T-helper 2 cell treated with Interferon-gamma antibody and Interleukin-4, amounts not matched to agents 5 μg/mL and 100 μg/mL, for 36 hours (primary cell): ENCODE data around the gene BLTP3B.
"Not testable (repeated sequence)": the region's sequence is repeated elsewhere in the genome, so short reads cannot be mapped to it uniquely, and the experiment has no call there.

Experiments used
- DNase-seq: peaks from one replicate; pipeline ENCODE4 v3.0.0; 2021; ENCODE audit warnings: low spot score
- H3K27ac Mint-ChIP-seq: one replicate; pipeline ENCODE4 v1.8.0; 2021; ENCODE audit warnings: mild to moderate bottlenecking, mixed read lengths
- H3K27me3 Mint-ChIP-seq: one replicate; pipeline ENCODE4 v1.8.0; 2021; ENCODE audit warnings: low read depth, mixed read lengths
- H3K36me3 Mint-ChIP-seq: one replicate; pipeline ENCODE4 v1.8.0; 2021; ENCODE audit warnings: low read depth, mixed read lengths
- H3K4me1 Mint-ChIP-seq: one replicate; pipeline ENCODE4 v1.8.0; 2021; ENCODE audit warnings: low read depth, mixed read lengths
- H3K4me3 Mint-ChIP-seq: one replicate; pipeline ENCODE4 v1.8.0; 2022; ENCODE audit warnings: mild to moderate bottlenecking, moderate library complexity, mixed read lengths
- H3K9me3 Mint-ChIP-seq: one replicate; pipeline ENCODE4 v1.8.0; 2021; ENCODE audit warnings: mixed read lengths

The BLTP3B gene, protein sequence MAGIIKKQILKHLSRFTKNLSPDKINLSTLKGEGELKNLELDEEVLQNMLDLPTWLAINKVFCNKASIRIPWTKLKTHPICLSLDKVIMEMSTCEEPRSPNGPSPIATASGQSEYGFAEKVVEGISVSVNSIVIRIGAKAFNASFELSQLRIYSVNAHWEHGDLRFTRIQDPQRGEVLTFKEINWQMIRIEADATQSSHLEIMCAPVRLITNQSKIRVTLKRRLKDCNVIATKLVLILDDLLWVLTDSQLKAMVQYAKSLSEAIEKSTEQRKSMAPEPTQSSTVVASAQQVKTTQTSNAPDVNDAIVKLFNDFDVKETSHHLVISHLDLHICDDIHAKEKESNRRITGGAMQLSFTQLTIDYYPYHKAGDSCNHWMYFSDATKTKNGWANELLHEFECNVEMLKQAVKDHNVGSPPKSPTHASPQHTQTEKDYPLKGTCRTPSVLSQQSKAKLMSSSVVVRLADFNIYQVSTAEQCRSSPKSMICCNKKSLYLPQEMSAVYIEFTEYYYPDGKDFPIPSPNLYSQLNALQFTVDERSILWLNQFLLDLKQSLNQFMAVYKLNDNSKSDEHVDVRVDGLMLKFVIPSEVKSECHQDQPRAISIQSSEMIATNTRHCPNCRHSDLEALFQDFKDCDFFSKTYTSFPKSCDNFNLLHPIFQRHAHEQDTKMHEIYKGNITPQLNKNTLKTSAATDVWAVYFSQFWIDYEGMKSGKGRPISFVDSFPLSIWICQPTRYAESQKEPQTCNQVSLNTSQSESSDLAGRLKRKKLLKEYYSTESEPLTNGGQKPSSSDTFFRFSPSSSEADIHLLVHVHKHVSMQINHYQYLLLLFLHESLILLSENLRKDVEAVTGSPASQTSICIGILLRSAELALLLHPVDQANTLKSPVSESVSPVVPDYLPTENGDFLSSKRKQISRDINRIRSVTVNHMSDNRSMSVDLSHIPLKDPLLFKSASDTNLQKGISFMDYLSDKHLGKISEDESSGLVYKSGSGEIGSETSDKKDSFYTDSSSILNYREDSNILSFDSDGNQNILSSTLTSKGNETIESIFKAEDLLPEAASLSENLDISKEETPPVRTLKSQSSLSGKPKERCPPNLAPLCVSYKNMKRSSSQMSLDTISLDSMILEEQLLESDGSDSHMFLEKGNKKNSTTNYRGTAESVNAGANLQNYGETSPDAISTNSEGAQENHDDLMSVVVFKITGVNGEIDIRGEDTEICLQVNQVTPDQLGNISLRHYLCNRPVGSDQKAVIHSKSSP (N-terminal part only)

DNA sequence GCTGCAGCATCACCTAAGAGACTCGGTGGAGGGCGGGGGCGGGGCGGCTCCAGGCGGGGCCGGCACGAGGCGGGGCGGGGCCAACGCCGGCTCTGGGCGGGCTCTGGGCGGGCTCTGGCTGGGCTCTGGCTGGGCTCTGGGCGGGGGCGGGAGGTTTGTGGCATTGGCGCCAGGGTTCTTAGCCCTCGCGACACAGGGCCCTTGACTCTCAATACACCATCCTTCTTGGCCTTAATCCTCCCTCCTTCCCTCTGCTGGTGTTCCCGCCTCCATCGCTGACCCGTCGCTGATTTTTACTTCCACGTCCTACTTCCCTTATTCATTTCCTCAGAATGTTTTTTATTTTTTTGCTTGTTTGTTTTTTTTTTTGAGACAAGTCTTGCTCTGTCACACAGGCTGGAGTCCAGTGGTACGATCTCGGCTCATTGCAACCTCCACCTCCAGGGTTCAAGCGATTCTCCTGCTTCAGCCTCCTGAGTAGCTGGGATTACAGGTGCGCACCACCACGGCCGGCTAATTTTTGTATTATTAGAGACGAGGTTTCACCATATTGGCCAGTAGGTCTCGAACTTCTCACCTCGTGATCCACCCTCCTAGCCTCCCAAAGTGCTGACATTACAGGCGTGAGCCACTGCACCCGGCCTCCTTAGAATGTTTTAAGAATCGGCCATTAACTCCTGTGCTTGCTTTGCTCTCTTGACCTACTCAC is at the start of gene BLTP3B:
TSS of gene BLTP3B (minus strand) at position 24 of the 709 bp plus-strand sequence. CDS start 239 bp downstream, outside the sequence.
- DNase-seq, result peak; percentile 86
- Mint-ChIP-seq H3K9me3 (no peaks in the 10 kb centered on the region), H3K4me1 (peaks cover 42% of the 10 kb centered on the region), H3K27me3 (no peaks in the 10 kb centered on the region), H3K4me3 (peak within 1 kb of the TSS; percentile 93), H3K36me3 (peaks cover 8% of the 10 kb centered on the region), H3K27ac (peak within 1 kb of the TSS; percentile 98)

DNA sequence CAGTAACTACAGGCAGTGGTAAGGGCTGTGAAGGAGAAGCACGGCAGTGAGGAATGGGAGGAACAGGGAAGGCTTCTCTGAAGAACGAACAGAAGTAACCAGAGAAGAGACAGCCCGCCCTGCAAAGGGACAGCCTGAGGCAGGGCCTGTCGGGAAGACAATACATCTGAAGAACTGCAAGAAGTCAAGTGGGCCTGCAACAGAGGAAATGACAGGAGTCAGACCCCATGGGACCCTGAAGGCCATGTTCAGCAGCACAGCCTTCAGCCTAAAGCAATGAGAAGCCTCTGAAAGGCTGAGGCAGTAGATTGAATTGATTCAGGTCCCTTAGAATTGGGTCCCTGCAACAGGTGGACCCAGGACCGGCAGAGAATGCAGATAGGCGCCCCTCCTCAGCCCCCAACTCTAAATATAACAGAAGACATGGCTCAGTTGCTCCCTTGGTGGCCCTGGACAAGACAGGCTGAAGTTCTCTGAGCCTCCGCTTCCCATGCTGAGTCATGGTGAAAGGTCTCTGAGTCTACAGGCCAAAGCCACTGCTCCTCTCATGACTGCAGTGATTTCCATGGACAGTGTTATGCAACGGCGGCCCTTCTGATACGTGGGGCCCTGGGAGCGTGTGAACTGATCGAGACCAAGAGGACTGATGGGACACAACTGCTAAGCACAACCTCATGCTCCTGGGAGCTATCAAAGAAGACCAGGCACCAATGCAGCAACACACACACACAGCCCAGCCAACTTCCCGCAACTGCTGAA is 47.1 kb upstream of the BLTP3B start:
- no peaks in the 10 kb centered on the region for H3K27me3 Mint-ChIP-seq
- peaks cover 23% of the 10 kb centered on the region for H3K4me1 Mint-ChIP-seq
- no peak overlapping the region for H3K4me3 Mint-ChIP-seq
- DNase-seq, result no peak
- H3K27ac Mint-ChIP-seq, result no peak overlapping the region
- H3K9me3 Mint-ChIP-seq, result no peaks in the 10 kb centered on the region
- H3K36me3 Mint-ChIP-seq, result peaks cover 40% of the 10 kb centered on the region

DNA sequence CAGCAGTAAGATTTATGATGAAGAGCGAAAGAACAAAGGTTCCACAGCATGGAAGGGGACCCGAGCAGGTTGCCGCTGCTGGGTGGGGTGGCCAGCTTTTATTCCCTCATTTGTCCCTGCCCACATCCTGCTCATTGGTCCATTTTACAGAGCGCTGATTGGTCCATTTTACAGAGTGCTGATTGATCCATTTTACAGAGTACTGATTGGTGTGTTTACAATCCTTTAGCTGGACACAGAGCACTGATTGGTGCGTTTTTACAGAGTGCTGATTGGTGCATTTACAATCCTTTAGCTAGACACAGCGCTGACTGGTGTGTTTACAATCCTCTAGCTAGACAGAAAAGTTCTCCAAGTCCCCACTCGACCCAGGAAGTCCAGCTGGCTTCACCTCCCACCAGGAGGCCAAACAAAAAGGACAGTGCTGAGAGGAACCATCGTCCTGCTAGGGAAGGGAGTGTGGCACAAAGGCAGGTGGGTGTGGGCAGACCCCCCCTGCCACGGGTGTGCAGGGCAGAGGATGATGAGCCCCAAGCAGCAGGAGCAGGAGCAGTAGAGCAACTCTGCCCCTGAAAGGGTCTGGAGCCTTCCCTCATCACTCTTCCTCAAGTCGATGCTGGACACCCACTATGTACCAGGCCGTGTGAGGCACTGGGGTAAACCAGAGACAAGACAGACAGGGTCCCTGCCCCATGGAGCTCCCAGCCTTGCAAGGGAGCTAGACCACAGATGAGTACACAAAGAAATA is 46.4 kb upstream of the BLTP3B start:
- peaks cover 27% of the 10 kb centered on the region for H3K4me1 Mint-ChIP-seq
- H3K27me3 Mint-ChIP-seq, DNase-seq, H3K27ac Mint-ChIP-seq, H3K4me3 Mint-ChIP-seq, H3K9me3 Mint-ChIP-seq: not testable (repeated sequence)
- peaks cover 38% of the 10 kb centered on the region for H3K36me3 Mint-ChIP-seq

DNA sequence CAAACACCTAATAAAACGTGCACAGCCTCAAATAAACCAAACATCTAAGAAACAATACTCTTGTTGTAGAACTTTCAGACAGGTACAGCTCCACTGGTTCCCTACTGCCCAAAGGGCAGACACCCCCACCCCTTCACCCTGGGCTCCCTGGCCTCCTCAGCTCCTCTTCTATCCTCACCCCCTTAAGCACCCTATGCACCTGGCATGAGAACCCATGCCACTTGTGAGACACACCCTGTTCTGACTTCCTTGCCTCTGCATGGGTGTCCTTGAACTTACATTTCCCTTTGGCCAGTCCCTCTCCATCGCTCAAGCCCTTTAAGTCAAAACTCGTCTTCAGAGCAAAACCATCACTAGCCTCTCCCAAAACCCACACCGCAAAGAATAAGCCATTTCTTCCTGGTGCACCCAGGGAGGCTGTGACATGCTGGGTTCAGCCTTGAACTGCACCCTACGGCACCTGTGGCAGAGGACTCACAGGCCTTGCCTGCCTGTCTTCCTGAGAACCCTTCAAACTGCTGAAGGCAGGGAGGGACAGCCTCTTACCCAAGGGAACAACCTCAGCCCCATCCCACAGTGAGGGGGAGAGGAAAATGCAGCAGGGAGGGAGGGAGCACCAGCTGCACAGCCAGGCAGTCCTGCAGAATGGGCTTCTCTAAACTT is 45.3 kb upstream of the BLTP3B start:
- Mint-ChIP-seq H3K4me1 (peaks cover 30% of the 10 kb centered on the region), H3K27me3 (no peaks in the 10 kb centered on the region), H3K36me3 (peaks cover 33% of the 10 kb centered on the region), H3K9me3 (no peaks in the 10 kb centered on the region), H3K4me3 (no peak overlapping the region), H3K27ac (peak overlapping the region; percentile 29)
- DNase-seq, result no peak

DNA sequence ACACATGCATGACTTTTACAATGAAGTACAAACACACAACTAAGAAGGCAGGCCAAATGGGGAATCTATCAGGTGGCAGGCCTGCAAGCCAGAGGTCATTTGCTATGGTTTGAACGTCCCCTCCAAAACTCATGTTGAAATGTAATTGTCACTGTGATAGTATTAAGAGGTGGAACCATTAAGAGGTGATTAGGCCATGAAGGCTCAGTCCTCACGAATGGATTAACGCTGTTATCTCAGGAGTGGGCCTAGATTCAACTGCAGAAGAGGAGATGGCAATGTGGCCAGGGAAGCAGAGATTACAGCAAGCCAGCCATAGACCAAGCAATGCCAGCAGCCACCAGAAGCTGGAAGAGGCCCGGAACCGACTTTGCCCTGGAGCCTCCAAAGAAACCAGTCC is 44.4 kb upstream of the BLTP3B start:
- Mint-ChIP-seq H3K4me1 (peaks cover 32% of the 10 kb centered on the region), H3K27ac (no peak overlapping the region), H3K27me3 (no peaks in the 10 kb centered on the region), H3K4me3 (no peak overlapping the region), H3K9me3 (no peaks in the 10 kb centered on the region), H3K36me3 (peaks cover 32% of the 10 kb centered on the region)
- DNase-seq, result no peak

DNA sequence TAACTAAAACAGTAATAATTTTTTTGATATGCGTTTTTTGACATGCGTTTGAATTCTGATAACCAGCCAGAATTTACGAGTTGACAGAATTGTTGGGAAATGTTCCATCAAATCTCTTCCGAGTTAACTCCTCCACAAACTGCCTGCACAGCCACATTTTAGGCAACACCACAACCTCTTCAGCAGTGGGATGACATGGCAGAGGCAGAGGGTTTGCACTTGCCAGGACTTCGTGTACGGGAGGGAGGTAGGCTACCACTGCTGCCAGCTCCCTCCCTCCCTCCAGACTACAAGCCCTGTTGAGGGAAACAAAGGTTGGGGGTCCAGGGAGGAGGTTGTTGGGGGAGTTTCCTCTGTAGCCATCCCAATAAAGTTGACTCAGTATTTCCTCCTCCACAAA is 43.4 kb upstream of the BLTP3B start:
- Mint-ChIP-seq H3K4me3 (no peak overlapping the region), H3K9me3 (no peaks in the 10 kb centered on the region), H3K4me1 (peaks cover 31% of the 10 kb centered on the region), H3K27ac (no peak overlapping the region), H3K36me3 (peaks cover 32% of the 10 kb centered on the region), H3K27me3 (no peaks in the 10 kb centered on the region)
- no peak for DNase-seq

DNA sequence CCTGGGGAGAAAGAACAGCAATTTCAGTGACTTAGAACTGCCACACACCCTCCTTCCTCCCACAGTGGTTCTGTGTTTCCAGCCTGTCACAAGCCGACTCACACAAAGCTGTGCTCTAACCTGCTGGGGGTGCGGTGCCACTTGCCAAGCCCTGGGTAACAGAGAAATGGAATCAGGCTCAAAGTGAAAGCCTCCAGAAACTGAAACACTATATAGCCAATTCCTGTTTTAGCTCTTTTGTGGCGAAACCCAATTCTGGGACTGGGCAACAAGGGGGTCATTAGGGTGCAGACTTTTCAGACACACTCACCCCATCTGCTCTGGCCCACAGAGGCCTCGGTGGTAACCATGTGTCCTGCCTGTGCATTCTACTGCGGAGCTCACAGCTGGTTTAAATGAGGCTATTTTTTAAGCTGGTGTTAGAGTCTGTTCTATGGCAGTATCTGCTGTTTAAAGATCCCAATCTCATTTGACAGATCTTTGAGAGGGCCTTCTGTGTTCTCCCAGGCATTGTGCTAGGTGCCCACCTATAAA is 42.8 kb upstream of the BLTP3B start:
- peak; percentile 37 for DNase-seq
- H3K27ac Mint-ChIP-seq, result no peak overlapping the region
- no peaks in the 10 kb centered on the region for H3K27me3 Mint-ChIP-seq
- peaks cover 34% of the 10 kb centered on the region for H3K36me3 Mint-ChIP-seq
- H3K9me3 Mint-ChIP-seq, result no peaks in the 10 kb centered on the region
- no peak overlapping the region for H3K4me3 Mint-ChIP-seq
- peaks cover 34% of the 10 kb centered on the region for H3K4me1 Mint-ChIP-seq

DNA sequence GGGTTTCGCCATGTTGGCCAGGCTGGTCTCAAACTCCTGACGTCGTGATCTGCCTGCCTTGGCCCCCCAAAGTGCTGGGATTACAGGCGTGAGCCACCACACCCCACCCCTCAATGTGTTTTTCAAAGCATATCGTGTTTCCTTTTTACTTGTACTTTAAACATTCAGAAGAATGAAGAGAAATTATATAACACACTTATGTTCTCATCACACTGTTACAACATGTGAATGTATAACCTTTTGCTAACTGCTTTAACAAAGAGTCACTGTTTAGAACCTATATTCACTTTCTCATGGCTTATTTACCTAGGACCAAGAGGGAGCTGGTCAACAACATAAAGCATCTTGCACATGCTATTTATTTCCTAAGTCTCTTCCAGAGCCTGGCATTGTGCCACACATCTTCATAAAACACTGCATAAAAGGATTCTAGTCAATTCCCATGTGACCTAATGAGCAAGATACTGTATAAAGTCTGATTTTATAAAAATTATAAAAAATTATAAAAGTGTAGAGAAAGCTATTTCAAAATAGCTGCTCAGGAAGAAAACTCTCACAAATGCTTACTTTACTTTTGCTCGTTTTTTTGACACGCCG is 42.0 kb upstream of the BLTP3B start:
- Mint-ChIP-seq H3K4me1 (peaks cover 34% of the 10 kb centered on the region), H3K27ac (peak overlapping the region; percentile 39), H3K27me3 (no peaks in the 10 kb centered on the region), H3K36me3 (peaks cover 27% of the 10 kb centered on the region), H3K9me3 (no peaks in the 10 kb centered on the region), H3K4me3 (no peak overlapping the region)
- no peak for DNase-seq

DNA sequence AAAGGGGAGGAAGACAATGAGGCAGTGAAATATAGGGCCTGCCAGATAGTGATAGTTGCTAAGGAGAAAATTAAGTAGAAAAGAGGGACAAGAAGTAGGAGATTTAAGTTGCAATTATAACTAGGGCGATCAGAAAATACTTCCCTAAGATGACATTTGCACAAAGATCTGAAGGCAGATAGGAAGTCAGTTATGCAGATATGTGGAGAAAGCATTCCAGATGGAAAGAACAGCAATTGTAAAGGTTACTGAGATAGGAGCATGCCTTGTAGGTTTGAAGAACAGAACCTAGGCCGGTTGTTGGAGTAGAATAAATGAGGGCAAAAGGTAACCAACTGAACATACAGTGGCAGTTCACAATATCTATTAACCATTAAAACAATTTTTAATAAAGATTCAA is 36.6 kb upstream of the BLTP3B start:
- H3K4me3 Mint-ChIP-seq, result no peak overlapping the region
- peaks cover 28% of the 10 kb centered on the region for H3K36me3 Mint-ChIP-seq
- peaks cover 15% of the 10 kb centered on the region for H3K4me1 Mint-ChIP-seq
- H3K9me3 Mint-ChIP-seq, result no peaks in the 10 kb centered on the region
- DNase-seq, result no peak
- no peak overlapping the region for H3K27ac Mint-ChIP-seq
- no peaks in the 10 kb centered on the region for H3K27me3 Mint-ChIP-seq

DNA sequence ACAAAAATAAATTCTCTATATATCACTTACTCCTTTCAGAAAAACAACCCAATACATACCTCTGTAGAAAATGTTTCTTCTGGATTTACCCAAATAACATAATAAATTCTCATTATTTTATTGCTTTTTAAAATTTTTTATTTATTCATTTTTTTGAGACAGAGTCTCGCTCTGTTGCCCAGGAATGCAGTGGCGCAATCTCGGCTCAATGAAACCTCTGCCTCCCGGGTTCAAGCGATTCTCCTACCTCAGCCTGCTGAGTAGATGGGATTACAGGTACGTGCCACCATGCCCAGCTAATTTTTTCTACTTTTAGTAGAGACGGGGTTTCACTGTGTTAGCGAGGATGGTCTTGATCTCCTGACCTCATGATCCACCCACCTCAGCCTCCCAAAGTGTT is 33.8 kb upstream of the BLTP3B start:
- peaks cover 27% of the 10 kb centered on the region for H3K36me3 Mint-ChIP-seq
- H3K4me3 Mint-ChIP-seq, DNase-seq, H3K4me1 Mint-ChIP-seq, H3K27ac Mint-ChIP-seq, H3K9me3 Mint-ChIP-seq, H3K27me3 Mint-ChIP-seq: not testable (repeated sequence)

DNA sequence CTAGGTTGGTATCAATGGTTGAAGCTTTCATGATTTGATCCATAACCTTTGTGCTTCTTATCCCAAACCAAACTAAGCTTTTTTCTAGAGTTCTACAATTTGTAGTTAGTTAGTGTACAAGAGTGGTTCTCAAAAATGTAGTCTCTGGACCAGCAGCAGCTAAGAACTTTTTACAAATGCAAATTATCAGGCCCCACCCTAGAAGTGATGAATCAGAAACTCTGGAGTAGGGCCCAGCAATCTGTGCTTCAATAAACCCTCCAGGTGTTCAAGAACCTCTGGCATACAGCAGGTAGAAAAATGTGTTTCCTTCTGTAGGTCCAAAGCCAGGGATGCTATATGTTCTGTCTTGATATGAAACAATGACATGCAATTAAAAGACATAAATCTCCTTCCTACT is 31.8 kb upstream of the BLTP3B start:
- no peak for DNase-seq
- H3K27me3 Mint-ChIP-seq, result no peaks in the 10 kb centered on the region
- H3K36me3 Mint-ChIP-seq, result peaks cover 21% of the 10 kb centered on the region
- H3K4me3 Mint-ChIP-seq, result no peak overlapping the region
- H3K27ac Mint-ChIP-seq, result no peak overlapping the region
- H3K9me3 Mint-ChIP-seq, result no peaks in the 10 kb centered on the region
- no peaks in the 10 kb centered on the region for H3K4me1 Mint-ChIP-seq
